ENCODE data around the gene TNFAIP3.

The TNFAIP3 gene

GRCh38 chr6:137880746-137881521 lies 13.9 kb downstream of the TNFAIP3 start:
- H3K9me3 ChIP-seq (ENCODE audit: insufficient read depth, low read length): no peaks in the 10 kb centered on the region
- H3K27me3 ChIP-seq (ENCODE audit: low read length): no peaks in the 10 kb centered on the region
- H3K9me2 ChIP-seq (replicated peaks; ENCODE audit: insufficient read depth, low read length): no peaks in the 10 kb centered on the region
- TF ChIP-seq CTCF (IDR thresholded peaks at IDR 0.05; ENCODE audit: insufficient read depth, low read length, poor library complexity, severe bottlenecking) (no peak), EZH2phosphoT487 (conservative IDR thresholded peaks at IDR 0.05; ENCODE audit: low read length) (no peak)
- H3K9ac ChIP-seq (ENCODE audit: low read length): no peak overlapping the region
- no peak overlapping the region for H3K4me2 ChIP-seq (ENCODE audit: low read depth, low read length, poor library complexity, severe bottlenecking)
- no peaks in the 10 kb centered on the region for H3K79me2 ChIP-seq (ENCODE audit: insufficient read depth, low read length)
- H2AFZ ChIP-seq (ENCODE audit: low read depth, low read length, severe bottlenecking): no peak overlapping the region
- H4K20me1 ChIP-seq (ENCODE audit: low read depth, low read length): no peaks in the 10 kb centered on the region
- peaks cover 22% of the 10 kb centered on the region; the same call in 1 of the 2 replicates for H3K36me3 ChIP-seq (ENCODE audit: low read length)
- no peak overlapping the region for H3K4me3 ChIP-seq (ENCODE audit: insufficient read depth, low read length, poor library complexity, severe bottlenecking)
- H3K27ac ChIP-seq (ENCODE audit: low read depth, low read length): no peak overlapping the region
- H3F3A ChIP-seq (ENCODE audit: insufficient read depth): no peaks in the 10 kb centered on the region

GRCh38 chr6:137881522-137881886 lies 14.4 kb downstream of the TNFAIP3 start:
- Histone ChIP-seq H3K79me2 (ENCODE audit: insufficient read depth, low read length) (no peaks in the 10 kb centered on the region), H3K9me3 (ENCODE audit: insufficient read depth, low read length) (no peaks in the 10 kb centered on the region), H3K9me2 (replicated peaks; ENCODE audit: insufficient read depth, low read length) (no peaks in the 10 kb centered on the region), H3K36me3 (ENCODE audit: low read length) (peaks cover 20% of the 10 kb centered on the region; the same call in 1 of the 2 replicates), H2AFZ (ENCODE audit: low read depth, low read length, severe bottlenecking) (no peak overlapping the region), H3F3A (ENCODE audit: insufficient read depth) (no peaks in the 10 kb centered on the region), H3K4me2 (ENCODE audit: low read depth, low read length, poor library complexity, severe bottlenecking) (no peak overlapping the region), H3K9ac (ENCODE audit: low read length) (no peak overlapping the region), H3K27ac (ENCODE audit: low read depth, low read length) (no peak overlapping the region), H3K4me3 (ENCODE audit: insufficient read depth, low read length, poor library complexity, severe bottlenecking) (no peak overlapping the region), H3K27me3 (ENCODE audit: low read length) (no peaks in the 10 kb centered on the region), H4K20me1 (ENCODE audit: low read depth, low read length) (no peaks in the 10 kb centered on the region)
- no peak for TF ChIP-seq CTCF (IDR thresholded peaks at IDR 0.05; ENCODE audit: insufficient read depth, low read length, poor library complexity, severe bottlenecking)
- TF ChIP-seq EZH2phosphoT487 (conservative IDR thresholded peaks at IDR 0.05; ENCODE audit: low read length): no peak

GRCh38 chr6:137882225-137882961 lies 15.3 kb downstream of the TNFAIP3 start:
- Histone ChIP-seq H3K4me2 (ENCODE audit: low read depth, low read length, poor library complexity, severe bottlenecking) (no peak overlapping the region), H3K36me3 (ENCODE audit: low read length) (peaks cover 13% of the 10 kb centered on the region; the same call in 1 of the 2 replicates), H3K9me2 (replicated peaks; ENCODE audit: insufficient read depth, low read length) (no peaks in the 10 kb centered on the region), H4K20me1 (ENCODE audit: low read depth, low read length) (no peaks in the 10 kb centered on the region), H3K4me3 (ENCODE audit: insufficient read depth, low read length, poor library complexity, severe bottlenecking) (no peak overlapping the region), H3K9me3 (ENCODE audit: insufficient read depth, low read length) (no peaks in the 10 kb centered on the region), H3F3A (ENCODE audit: insufficient read depth) (no peaks in the 10 kb centered on the region), H3K27me3 (ENCODE audit: low read length) (no peaks in the 10 kb centered on the region), H3K79me2 (ENCODE audit: insufficient read depth, low read length) (no peaks in the 10 kb centered on the region), H3K9ac (ENCODE audit: low read length) (no peak overlapping the region), H2AFZ (ENCODE audit: low read depth, low read length, severe bottlenecking) (no peak overlapping the region), H3K27ac (ENCODE audit: low read depth, low read length) (no peak overlapping the region)
- no peak for TF ChIP-seq CTCF (IDR thresholded peaks at IDR 0.05; ENCODE audit: insufficient read depth, low read length, poor library complexity, severe bottlenecking)
- TF ChIP-seq EZH2phosphoT487 (conservative IDR thresholded peaks at IDR 0.05; ENCODE audit: low read length): no peak
